HG02852 (cell line): ENCODE data around the gene COG4.
"Not testable (repeated sequence)": the region's sequence is repeated elsewhere in the genome, so short reads cannot be mapped to it uniquely, and the experiment has no call there.

Experiments used
- ATAC-seq: cut with Tn5 transposase; IDR thresholded peaks from one replicate; pipeline ENCODE4 v1.9.1; 2021; ENCODE audit warnings: mild to moderate bottlenecking, moderate library complexity; ENCODE audit not compliant: unreplicated experiment

COG4 gene

DNA sequence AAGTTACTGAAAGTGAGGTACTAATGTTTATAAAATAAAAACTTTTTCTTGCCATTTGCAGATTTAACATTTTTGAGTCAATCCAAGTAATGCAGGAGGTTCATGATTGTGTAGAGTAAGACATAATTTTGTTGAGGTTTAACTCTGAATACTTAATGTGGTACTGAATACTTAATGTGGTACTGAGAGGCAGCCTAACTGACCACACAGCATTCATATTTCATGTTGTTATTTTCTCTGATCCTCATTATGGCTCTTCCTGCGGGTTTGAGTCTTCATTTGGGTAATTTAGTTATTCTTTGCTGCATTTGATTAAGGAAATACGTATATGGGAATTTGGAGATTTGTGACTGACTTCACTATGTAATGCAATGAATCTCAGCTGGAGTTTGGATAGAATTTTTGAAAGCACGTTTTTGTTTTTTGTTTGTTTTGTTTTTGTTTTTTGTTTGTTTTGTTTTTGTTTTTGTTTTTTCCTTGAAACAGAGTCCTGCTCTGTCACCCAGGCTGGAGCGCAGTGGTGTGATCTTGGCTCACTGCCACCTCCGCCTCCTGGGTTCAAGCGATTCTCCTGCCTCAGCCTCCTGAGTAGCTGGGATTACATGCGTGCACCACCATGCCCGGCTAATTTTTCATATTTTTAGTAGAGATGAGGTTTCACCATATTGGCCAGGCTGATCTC, 4.1 kb upstream of the COG4 start:
- ATAC-seq = no peak

DNA sequence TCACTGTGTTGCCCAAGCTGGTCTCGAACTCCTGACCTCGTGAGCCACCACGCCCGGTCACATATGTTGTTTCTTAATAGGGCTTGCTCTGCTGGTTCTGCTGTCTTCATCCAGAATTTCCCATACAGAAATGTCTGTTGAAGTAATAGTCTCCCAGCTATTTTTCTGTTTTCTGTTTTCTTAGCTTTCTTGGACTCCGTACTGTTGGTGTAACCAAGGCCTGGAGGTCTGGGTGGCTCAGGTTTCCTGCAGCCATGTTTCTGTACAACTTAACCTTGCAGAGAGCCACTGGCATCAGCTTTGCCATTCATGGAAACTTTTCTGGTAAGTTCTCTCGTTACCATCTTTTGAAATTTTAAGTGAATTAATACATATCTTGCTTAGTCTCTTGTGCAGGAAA, 3.0 kb upstream of the COG4 start:
- ATAC-seq = no peak

DNA sequence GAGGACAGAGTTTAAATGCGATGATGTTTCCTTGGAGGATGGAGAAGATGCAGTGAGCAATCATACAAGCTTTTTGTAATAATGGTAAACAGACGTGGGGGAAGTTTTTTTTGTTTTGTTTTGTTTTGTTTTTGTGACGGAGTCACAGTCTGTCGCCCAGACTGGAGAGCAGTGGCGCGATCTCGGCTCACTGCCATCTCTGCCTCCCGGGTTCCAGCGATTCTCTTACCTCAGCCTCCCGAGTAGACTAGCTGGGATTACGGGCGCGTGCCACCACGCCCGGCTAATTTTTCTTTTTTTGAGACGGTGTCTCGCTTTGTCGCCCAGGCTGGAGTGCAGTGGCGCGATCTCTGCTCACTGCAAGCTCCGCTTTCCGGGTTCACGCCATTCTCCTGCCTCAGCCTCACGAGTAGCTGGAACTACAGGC, 1.1 kb upstream of the COG4 start:
- not testable (repeated sequence) for ATAC-seq

DNA sequence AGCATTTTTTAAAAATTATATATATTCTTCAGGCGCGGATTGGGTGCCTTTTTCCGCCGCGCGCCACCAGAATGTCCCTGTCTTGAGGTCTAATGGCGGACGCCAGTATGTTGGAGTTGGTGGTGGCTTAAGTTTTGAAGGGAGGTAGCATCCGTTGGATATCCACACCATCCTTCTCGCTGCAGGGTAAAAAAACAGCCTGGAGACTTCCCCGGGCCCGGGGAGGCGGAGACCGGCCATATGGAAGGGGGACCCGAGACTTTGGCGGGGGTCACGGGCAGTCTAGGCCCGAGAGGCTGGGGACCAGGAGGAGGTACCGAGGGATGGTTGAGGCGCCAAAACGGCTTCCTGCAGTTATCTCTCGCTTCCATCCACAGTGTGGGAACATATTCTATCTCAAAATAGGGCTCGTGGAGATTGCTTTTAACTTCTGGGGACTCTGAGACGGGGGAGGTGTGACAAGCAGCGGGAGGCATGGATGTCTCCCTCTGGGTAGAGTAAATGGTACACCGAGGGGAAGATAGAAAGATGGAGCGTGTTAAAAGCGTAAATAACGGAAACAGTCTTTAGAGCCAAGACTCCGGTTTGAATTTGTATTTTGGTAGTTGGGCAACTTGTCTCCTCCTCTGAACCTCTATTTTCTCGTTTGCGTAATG, 517 bp upstream of the COG4 start, which contains the start of gene SF3B3:
Gene SF3B3 (plus strand): TSS at position 74 of the 656 bp plus-strand sequence. CDS start 2,841 bp downstream, outside the sequence.
- peak; percentile 42 for ATAC-seq

DNA sequence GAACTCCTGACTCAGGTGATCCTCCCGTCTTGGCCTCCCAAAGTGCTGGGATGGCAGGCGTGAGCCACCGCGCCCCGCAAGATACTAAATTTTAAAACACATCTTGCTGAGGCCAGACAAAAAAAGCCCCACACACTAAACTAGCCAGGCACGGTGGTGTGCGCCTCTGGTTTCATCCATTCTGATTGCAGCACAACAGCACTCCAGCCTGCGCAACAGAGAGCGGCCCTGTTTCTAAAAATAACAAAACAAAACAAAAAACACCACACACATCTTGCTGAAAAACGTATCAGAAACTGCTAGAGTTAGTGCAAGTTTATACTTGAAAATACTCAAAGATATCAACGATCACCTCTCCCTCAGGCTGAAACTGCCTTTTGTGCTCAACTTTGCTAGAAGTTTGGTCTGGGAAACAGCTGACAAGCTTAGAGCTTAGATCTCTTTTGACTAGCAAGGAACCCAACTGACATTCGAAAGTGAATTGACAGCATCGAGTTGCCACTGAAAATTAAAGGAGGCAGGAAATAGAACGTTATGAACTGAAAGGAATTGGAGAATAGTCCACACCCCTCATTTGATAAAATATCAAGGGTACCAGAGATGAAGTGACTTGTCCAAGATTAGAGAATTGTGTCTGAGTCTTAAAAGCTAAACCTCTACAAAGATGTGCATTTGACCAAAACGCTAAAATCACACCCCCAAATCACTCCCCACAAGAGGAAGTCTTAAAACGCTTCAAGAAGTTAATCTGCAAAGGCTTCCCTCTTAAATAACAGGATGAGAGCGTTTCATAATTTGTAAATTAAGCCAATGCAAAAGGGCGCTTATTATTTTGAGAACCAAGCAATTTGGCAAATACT, 908 bp downstream of the COG4 start:
- ATAC-seq = no peak

DNA sequence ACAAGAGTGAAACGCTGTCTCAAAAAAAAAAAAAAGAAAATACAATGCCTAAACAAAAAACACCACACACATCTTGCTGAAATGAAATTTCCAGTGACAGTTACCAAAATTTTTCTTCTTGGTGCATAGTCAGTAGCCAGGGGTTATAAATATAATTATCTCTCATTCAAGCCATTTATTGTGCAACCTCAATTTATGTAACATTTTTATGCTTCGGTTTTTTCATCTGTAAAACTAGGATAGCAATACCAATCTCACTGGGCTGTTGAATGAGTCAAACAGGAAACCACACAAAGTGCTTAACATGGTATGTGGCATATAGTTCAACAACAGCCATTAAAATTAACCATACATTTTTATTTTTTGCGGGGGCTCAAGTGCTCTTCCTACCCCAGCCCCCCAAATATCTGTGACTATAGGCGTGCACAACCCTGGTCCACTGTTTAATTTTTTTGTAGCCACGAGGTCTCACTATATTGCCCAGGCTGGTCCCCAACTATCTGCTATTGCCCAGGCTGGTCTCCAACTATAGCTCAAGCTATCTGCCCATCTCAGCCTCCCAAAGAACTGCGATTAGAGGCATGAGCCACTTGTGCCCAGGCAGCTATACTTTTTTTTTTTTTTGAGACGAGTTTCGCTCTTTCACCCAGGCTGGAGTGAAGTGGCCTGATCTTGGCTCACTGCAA, 2.6 kb downstream of the COG4 start:
- no peak for ATAC-seq

DNA sequence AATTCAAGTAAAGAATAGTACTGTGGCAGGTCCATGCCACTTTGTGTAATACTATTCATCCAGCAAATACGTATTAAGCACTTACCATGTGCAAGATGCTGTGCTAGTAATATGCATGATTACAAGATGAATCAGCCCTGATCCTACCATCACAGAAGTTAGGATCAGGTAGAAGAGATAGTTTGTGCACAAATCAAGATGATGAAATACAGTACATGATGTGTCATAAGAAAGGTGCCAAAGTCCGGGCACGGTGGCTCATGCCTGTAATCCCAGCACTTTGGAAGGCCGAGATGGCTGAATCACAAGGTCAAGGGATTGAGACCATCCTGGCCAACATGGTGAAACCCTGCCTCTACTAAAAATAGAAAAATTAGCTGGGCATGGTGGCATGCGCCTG, 10.9 kb downstream of the COG4 start:
- no peak for ATAC-seq

DNA sequence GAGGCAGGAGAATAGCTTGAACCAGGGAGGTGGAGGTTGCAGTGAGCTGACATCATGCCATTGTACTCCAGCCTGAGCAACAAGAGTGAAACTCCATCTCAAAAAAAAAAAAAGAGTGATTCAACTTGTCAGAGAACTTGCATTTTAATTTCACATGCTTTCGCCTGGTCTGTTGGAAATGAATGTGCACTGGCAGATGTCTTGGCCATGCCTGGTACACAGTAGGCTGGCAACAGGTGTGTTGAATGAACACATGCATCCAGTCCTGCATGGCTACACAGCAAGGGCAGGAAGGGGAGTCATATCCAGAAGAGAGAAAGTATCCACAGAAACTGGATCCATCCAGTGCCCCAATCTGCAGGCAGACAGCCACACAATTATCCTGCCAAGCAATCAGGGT, 11.5 kb downstream of the COG4 start:
- no peak for ATAC-seq

DNA sequence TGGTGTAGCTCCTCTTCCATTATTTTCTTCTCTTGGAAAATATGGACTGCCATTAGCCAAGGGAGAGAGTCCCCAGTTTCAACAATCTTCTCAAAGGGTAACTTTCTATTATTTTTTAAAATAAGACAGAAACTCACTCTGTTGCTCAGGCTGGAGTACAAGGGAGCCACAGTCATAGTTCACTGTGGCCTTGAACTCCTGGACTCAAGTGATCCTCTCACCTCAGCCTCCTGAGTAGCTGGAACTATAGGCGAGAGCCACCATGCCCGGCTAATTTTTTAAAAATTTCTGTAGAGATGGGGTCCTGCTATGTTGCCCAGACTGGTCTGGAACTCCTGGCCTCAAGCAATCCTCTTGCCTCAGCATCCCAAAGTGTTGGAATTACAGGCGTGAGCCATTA, 13.1 kb downstream of the COG4 start:
- ATAC-seq = no peak

- no peak for ATAC-seq
These were observed 14.6 kb downstream of the COG4 start for GRCh38 chr16:70508752-70509151.

- peak; percentile 76 for ATAC-seq
These were observed 26.8 kb downstream of the COG4 start for GRCh38 chr16:70496513-70496912.

- ATAC-seq = no peak
These were observed 27.8 kb downstream of the COG4 start for GRCh38 chr16:70495425-70496182.

- ATAC-seq = no peak
These were observed 28.6 kb downstream of the COG4 start for GRCh38 chr16:70494777-70495176.

DNA sequence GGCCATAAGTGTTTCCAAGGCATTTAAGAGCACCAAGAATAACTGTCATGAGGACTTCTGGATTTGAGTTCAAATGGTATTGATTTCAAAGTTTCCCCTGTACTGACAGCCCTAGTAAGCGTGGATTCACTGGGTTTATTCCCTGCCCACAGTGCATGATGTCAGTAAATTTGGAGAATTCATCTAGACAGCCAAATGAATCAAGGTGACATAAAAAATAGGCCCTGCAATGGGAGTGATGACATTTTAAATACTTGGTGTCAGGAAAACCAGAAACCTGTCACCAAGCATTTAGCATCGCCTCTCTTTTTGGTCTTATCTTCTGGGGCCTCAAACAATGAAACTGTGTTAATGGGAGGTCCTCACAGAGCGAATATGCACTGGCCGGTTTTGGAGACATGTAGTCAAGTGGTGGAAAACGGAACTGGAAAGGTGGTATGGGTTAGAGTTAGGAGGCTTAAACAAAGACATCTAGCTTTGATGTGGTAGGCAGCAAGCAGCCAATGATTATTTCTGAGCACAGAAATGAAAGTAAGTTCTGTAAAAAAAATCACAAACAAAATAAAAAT, 29.1 kb downstream of the COG4 start:
- no peak for ATAC-seq

DNA sequence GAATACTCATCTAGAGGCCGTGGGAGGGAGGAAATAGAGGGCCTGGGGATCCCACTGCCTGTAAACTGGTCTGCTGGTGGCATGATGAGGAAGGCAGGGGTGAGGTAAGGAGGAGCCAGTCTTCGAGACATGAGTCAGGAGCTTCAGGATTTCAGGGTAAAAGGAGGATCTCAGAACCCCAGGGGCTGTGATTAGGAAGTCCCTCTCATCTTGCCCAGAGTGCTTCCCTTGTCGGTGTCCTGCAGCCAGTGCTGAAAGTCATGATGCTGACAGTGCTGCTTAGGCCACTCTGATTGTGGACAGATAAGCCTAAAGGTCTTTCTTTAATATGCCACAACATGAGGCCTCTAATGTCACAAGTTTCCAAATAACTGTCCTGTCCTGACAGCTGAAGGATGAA, 29.6 kb downstream of the COG4 start:
- ATAC-seq = no peak

DNA sequence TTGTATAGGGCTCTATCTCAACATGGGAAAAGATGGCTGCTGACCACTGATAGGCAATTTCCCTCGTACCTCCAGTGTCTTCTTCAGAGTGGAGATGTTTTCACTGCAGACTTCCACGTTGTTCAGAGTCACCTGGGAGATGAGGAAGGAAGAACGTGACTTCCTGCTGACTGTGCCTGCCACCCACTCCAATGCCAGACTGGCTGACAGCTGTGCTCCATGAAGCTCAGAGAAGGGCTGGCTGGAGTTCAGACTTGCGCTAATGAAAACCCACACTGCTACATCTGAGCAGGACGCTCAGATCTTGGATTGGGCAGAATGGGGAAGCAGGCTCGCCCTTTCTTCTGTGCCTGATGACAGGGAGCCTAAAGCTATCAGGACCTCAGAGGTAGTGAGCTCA, 33.1 kb downstream of the COG4 start:
- ATAC-seq = no peak

- ATAC-seq = no peak
These were observed 38.5 kb downstream of the COG4 start for GRCh38 chr16:70484867-70485266.

DNA sequence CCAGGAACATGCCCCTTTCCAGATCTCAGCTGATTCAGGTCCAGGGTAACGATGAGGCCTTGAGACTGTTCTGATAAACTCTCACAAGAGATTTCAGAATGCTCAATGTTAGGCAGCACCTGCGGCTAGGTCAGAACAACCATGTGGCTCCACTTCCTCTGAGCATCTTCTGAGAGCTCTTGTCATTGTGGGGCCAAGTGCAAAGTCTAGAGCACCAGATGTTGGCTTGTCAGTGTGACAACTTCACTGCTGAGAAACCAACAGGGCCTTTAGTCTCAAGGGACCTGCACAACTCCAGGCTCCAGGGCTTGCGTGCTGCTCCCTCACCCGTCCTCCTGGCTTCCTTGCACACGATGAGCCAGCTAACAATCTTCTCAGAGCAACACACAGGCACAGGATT, 39.9 kb downstream of the COG4 start:
- ATAC-seq = no peak

DNA sequence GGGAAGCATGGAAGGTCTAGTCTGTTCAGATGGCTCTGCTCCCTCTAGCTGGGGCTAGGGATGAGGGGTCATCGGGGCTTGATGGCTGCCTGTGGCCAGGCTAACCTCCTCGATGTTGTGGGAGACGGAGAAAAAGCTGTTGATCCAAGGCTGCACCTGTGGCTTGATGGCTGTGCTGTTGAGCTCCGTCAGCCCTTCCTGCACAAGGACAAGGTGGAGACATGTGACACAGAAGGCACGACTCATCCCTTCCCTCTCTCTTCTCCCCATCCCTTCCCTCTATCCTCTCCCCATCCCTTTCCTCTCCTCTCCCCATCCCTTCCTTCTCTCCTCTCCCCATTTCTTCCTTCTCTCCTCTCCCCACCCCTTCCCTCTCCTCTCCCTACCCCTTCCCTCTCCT, 40.7 kb downstream of the COG4 start:
- ATAC-seq = no peak

DNA sequence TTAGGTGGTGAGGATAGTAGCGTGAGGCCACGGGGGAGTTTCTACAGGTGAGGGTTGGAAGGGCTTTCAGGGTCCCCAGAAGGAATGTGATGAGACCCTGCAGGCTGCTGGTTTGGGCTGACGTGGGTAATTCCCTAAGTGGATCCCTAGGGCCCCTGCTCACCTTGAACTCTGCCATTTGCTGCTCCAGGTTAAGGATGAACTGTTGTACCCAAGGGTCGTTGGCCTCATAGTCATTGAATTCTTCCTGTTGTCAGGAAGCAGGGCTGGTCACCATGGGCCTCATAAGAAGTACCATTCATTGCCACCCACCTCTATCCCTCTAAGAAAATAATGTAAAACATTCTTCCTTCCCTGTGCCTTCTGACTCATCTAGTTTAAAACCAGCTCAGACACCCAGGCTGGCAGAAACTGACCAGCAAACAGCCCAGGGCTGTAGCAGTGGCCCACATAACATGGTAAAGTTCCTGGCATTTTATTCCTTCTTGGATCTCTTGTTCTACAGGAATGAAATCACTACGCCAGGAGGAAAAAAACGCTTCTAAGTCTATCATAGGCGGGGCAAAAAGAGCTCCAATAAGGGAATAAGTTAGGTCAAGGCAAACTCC, 41.3 kb downstream of the COG4 start:
- ATAC-seq = no peak
